ENCODE measurements around the gene DOLK. TPM values are rescaled to one million over a fixed set of nuclear protein-coding genes. Genes with fewer than 3 reads are reported as not detected.
"Not testable (repeated sequence)": the region's sequence is repeated elsewhere in the genome, so short reads cannot be mapped to it uniquely, and the experiment has no call there.

DOLK gene
- 16.4 TPM for polyA plus RNA-seq (2013, experiment 1 of 2; ENCODE audit: insufficient read length)
- polyA plus RNA-seq (2013, experiment 2 of 2; ENCODE audit: insufficient read length): 16.7 TPM

GRCh38 chr9:128947527-128948301 lies at the start of gene DOLK, which contains the start of gene NUP188:
TSS of gene DOLK (minus strand) at chr9:128947603. CDS start at chr9:128947303, 300 bp downstream.
TSS of gene NUP188 (plus strand) at chr9:128947699. CDS start at chr9:128947720, 21 bp downstream.
- peak; percentile 91 for DNase-seq

DNA sequence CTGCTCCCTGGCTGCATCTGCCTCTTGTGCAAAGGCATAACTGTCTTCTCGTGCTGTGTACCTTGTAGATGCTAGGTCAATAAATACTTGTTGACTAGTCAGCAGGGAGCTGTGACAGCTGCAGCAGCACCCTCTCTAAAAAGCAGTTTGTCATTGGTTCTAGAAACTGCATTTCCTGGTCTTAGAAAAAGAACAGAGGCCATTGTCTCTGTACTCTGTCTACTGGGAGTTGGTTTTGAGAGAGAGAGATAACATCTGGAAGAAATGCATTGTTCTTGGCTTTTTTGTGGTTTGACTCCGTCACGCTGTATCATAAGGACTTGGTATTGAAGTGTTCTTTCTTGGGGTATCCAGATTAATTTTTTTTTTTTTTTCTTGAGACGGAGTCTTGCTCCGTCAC lies 48.4 kb upstream of the DOLK start:
- DNase-seq: no peak

DNA sequence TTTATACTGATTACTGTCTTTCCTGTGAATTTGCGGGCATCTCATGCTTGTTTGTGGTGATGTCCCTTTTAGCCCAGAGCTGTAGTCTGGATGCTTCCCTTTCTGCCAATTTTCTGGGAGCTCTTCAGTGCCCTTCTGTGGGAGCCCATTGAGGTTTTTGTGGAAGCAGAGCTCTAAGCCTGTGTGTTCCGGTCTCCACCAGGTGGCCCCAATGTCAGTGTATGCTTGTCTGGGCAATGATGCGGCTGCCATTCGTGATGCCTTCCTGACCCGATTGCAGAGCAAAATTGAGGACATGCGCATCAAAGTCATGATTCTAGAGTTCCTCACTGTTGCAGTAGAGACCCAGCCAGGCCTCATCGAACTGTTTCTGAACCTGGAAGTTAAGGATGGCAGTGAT lies 45.6 kb upstream of the DOLK start:
- peak; percentile 14 for DNase-seq

DNA sequence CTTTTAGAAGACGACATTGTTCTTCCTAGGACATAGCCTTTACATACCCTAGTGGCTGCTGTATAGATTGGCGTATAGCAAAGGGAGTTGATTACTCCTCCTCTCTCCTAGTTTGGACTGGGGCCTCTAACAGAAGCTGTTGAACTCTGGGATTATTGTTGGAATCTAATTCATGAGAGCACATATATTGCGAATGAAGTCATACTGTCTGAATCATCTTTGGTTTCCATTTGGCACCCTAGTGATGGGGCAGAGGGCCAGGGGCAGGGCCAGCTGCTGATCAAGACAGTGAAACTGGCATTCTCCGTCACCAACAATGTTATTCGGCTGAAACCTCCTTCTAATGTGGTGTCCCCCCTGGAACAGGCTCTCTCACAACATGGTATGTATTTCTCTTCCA lies 40.4 kb upstream of the DOLK start:
- peak; percentile 90 for DNase-seq

- DNase-seq: no peak
Measured at GRCh38 chr9:128986671-128987070, 39.3 kb upstream of the DOLK start.

DNA sequence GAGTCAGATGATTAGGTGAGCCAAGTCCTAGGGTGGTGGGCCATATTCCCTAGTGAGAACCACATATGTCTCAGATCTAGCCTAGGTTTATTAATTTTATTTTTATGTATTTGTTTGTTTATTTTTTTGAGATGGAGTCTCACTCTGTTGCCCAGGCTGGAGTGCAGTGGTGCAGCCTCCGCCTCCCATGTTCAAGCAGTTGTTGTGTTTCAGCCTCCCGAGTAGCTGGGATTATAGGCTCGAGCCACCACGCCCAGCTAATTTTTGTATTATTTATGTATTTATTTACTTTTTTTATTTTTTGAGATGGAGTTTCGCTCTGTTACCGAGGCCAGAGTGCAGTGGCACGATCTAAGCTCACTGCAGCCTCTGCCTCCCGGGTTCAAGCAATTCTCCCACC lies 36.1 kb upstream of the DOLK start:
- no peak for DNase-seq

GRCh38 chr9:128979111-128979510 lies 31.7 kb upstream of the DOLK start:
- no peak for DNase-seq

- peak; percentile 45 for DNase-seq
Measured at GRCh38 chr9:128972956-128973355, 25.6 kb upstream of the DOLK start.

DNA sequence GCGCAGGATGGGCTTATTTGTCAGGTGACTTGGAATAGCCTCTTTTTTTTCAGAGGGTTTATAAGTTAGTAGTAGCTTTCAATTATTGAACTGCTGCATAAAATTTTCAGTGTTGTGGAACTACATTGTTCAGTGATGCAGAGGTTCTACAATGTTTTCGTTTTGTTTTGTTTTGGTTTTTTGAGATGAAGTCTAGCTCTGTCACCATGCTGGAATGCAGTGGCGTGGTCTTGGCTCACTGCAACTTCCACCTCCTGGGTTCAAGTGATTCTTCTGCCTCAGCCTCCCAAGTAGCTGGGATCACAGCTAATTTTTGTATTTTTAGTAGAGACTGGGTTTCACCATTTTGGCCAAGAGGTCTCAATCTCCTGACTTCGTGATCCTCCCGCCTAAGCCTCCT lies 22.1 kb upstream of the DOLK start:
- peak; percentile 57 for DNase-seq

DNA sequence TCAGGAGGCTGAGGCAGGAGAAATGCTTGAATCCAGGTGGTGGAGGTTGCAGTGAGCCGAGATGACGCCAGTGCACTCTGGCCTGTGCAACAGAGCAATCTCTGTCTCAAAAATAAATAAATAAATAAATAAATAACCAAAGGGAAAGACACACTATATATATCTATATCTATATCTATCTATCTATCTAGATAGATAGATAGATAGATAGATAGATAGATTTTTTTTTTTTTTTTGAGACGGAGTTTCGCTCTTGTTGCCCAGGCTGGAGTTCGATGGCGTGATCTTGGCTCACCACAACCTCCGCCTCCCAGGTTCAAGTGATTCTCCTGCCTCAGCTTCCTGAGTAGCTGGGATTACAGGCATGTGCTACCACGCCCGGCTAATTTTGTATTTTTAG lies 14.0 kb upstream of the DOLK start:
- DNase-seq: not testable (repeated sequence)

DNA sequence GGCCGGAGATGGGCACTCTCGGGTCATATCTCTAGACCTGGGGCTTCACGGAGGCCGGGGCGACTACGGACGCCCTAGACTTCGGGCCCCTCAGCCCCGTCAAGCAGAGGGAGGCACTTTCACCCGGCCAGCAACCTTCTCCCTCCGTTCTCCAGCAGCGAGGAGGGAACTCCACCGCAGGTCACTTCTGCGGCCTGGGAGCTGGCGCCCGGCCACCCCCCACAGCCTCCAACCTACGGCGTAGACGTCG lies 201 bp downstream of the DOLK start:
- no peak for DNase-seq

DNA sequence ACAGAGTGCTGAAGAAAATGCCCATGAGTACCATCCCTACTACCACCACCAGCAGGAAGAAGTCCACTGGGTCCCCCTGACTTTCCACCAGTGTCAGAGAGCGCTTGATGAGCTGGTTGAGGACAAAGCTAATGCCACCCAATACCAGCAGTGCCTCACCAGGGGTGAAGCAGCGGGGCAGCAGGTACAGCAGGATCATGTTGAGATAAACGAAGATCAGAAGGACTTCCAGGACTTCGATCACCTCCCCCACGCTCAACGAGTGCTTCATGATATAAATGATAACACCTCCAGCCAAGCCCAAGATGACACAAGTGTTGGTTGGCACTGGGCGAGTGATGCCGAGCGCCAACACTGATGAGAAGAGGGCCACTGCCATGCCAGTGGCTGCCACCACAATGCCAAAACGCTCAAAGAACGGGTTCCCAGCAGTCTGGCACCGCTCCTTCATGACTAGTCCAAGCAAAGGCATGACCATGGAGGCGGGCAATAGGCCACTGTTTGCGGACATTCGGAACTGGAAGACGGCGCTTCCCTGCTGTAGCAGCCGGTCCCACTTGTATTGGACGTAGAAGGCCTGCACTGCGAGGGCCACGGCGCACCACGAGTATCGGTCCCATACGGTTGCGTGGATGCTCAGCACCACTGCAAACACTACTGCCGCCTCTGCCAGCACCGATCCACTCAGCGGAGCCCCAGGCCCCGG lies 679 bp downstream of the DOLK start:
- peak; percentile 12 for DNase-seq

GRCh38 chr9:128945798-128946501 lies 1.5 kb downstream of the DOLK start:
- no peak for DNase-seq

DNA sequence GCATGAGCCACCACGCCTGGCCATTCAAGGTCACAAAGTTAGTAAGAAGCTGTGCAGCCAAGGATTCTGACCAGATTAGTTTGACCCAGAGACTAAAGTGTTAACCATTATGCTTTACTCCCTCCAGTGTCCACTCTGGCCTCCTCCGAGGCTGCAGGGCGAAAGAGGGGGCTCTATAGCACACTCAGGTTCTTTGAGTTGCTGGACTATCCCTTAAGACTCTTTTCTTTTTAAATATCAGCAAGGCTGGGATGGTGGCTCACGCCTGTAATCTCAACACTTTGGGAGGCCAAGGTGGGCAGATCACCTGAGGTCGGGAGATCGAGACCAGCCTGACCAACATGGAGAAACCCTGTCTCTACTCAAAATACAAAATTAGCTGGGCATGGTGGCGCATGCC lies 2.4 kb downstream of the DOLK start:
- DNase-seq: not testable (repeated sequence)

DNA sequence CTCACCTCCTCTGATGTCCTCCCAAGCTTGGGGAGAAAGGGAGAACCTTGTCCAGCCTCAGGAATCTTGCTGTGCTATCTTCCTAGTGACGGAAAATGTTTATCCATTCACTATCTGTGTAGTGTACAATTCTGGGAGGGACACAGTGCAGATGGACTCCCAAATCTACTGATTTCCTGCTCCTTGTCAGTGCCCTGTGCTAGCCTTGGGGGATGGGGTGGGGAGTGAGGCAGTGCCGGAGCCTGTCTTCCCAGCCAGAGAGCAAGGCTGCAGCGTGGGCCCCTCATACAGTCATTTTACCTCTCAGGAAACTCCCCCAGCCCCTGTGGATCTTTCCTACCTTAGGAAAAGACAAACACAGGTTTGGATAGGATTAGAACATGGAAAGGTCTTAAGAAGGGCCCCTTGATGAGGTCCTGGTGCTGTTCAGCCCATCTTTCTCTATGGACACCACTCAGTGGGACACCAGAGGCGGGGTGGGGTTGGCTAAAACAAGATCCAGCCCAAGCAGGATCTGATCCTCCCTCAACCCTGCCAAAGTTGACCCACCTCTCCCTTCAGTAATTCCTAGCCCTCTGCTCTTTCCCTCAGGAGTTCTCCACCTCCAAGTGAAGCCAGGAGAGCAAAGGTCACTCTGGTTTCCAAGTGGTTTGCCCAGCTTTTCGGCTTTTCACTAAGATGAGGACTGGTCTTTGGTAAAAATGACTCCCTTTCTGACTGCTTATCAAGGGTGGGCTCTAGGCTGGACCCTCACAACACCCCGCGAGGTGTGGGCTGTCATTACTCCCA lies 3.4 kb downstream of the DOLK start:
- DNase-seq: no peak

GRCh38 chr9:128940946-128941755 lies 6.3 kb downstream of the DOLK start:
- DNase-seq: no peak

- DNase-seq: no peak
Measured at GRCh38 chr9:128940271-128940921, 7.0 kb downstream of the DOLK start.

DNA sequence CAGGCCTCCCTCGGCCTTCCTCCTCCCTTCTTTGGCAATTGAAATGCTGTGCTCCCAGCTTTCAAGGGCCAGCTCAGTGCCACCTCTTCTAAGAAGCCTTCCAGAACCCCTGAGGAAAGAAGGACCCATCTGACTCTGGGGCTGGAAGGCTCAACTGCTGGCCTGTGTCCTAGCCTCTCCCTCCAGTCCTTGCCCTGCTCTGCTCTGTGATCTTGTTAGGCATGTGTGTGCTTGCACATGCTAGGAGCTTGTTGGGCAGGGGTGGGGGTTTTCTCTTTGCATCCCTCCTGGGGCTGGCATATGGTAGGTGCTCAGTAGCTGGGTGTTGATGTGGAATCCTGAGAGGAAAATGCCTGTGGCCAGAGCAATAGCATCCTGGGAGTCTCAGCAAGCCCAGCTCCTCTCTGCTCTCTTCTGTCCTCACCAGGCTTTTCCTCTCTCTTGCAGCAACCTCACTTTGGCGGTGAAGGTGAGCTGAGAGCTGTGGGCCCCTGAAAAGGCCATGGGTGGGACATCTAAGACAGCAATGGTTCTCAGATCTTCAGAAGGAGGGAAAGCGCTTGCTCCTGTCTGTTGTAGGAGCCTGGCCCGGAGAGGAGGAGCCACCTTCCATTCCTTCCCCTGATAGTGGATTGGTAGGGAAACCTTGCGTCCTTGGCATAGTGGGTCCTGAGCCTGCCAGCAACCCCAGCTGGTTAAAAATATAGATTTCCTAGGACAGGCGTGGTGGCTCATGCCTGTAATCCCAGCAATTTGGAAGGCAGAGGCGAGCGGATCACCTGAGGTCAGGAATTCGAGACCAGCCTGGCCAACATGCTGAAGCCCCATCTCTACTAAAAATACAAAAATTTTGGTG lies 9.9 kb downstream of the DOLK start:
- no peak for DNase-seq

DNA sequence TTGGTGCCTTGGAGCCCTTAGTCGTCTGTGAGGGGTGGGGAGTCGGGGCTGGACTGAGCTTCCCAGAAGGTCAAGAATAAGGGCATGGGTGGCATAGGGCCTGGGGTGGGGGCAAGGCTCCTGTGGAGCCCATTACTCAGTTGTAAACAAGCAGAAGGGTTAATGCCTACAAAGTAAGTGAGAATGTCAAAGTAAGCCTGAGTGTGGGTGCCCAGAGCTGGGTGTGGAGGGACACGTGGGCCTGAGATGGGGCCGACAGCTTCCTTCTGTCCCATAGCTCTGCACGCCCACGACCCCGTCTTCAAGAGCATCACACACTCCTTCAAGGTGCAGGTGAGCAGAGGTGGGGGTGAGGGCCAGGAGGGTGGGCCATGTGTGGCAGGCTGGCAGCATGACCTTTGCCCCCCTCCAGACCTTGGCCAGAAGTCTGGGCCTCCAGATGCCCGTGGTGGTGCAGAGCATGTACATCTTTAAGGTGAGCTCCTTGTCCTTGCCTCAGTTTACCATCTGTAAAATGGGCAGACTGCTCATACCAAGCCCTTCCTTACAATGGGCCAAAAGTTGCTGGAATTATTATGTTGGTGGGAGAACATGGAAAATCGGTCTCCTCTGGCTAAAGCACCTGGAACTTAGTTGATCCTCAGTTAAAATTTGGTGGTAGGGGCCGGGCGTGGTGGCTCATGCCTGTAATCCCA lies 11.1 kb downstream of the DOLK start:
- no peak for DNase-seq

DNA sequence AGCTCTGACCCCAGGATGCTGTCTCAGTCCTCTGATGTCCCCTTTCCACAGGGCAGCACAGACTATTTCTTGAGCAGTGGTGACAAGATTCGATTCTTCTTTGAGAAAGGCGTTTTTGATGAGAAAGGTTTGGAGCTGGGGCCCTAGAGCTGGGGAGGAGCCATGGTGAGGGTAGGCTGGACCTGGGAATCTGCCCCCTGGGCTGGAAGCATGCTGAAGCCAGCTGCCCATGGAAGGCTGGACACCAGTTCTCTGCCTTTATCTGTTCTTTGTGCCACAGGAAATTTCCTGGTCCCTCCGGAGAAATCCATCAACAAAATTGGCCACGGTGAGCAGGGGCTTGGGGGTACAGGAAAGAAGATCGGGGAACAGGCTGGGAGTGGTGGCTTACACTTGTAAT lies 13.7 kb downstream of the DOLK start:
- no peak for DNase-seq

Measured in fibroblast of skin of scalp (primary cell).